Measurements from ENCODE around the gene FAM53B.
A peak's percentile ranks its signal among the peaks of the same experiment; 100 is the strongest.

The FAM53B gene

GRCh38 chr10:124688386-124688785 lies 55.8 kb downstream of the FAM53B start:
- Histone ChIP-seq H3K4me3 (no peak overlapping the region), H3K36me3 (replicated peaks) (peaks cover 6% of the 10 kb centered on the region; the same call in 1 of the 2 replicates), H3K4me1 (peaks cover 57% of the 10 kb centered on the region), H3K9me3 (no peaks in the 10 kb centered on the region), H3K27me3 (ENCODE audit: low read depth) (no peaks in the 10 kb centered on the region)
- in situ Hi-C loops (cut with MboI; ENCODE audit: low sequenced_read_pairs): no loop called here
- DNase-seq (ENCODE audit: low spot score in 2 of 2): no peak

GRCh38 chr10:124686707-124687376 lies 57.3 kb downstream of the FAM53B start:
- Histone ChIP-seq H3K4me3 (no peak overlapping the region), H3K36me3 (replicated peaks) (peaks cover 18% of the 10 kb centered on the region), H3K27me3 (ENCODE audit: low read depth) (no peaks in the 10 kb centered on the region), H3K9me3 (no peaks in the 10 kb centered on the region), H3K4me1 (peaks cover 42% of the 10 kb centered on the region)
- in situ Hi-C loops (cut with MboI; ENCODE audit: low sequenced_read_pairs): no loop called here
- DNase-seq (ENCODE audit: low spot score in 2 of 2): peak; percentile 69 to 84

DNA sequence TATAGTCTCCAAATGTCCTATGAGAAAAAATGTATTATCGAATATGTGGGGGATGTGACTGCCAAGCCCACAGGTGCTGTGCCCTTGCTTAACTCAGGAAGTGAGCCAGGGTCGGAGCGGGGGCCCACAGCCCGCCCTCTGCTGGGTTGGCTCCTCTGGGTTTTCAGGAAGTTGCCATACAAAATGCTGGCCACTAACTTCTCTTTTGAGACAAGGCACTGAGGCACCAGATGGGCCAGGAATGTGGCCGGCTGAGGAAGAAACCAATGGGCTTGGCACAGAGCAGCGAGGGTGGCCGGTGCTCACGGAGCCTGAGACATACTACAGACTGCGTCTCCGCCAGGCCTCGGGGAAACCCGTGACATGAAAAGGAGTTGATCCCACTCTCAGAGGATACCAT lies 58.9 kb downstream of the FAM53B start:
- H3K9me3 ChIP-seq: no peaks in the 10 kb centered on the region
- H3K4me1 ChIP-seq: peaks cover 27% of the 10 kb centered on the region
- H3K4me3 ChIP-seq: no peak overlapping the region
- H3K36me3 ChIP-seq (replicated peaks): peaks cover 31% of the 10 kb centered on the region
- no peak for DNase-seq (ENCODE audit: low spot score in 2 of 2)
- H3K27me3 ChIP-seq (ENCODE audit: low read depth): no peaks in the 10 kb centered on the region
- in situ Hi-C loops (cut with MboI; ENCODE audit: low sequenced_read_pairs): no loop called here

DNA sequence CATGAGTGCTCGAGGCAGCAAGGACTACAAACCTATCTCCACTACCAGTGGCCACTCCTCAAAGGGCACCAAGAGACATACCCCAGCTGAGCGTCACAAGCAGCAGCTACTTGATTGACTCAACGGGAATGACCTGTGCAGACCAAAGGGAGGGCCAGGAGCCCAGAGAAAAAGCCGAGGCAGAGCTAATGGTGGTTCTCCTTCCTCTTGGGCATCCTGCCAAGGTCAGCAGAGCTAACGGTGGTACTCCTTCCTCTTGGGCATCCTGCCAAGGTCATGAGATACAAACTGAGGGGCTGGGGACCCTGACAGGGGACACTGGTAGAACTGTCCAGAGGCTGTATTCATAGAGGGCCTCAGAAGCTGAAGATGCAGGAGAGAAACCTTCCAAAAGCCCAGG lies 60.4 kb downstream of the FAM53B start:
- Histone ChIP-seq H3K4me3 (no peak overlapping the region), H3K4me1 (peaks cover 26% of the 10 kb centered on the region), H3K27me3 (ENCODE audit: low read depth) (no peaks in the 10 kb centered on the region), H3K36me3 (replicated peaks) (peaks cover 25% of the 10 kb centered on the region), H3K9me3 (no peaks in the 10 kb centered on the region)
- in situ Hi-C loops (cut with MboI; ENCODE audit: low sequenced_read_pairs): no loop called here
- DNase-seq (ENCODE audit: low spot score in 2 of 2): no peak

DNA sequence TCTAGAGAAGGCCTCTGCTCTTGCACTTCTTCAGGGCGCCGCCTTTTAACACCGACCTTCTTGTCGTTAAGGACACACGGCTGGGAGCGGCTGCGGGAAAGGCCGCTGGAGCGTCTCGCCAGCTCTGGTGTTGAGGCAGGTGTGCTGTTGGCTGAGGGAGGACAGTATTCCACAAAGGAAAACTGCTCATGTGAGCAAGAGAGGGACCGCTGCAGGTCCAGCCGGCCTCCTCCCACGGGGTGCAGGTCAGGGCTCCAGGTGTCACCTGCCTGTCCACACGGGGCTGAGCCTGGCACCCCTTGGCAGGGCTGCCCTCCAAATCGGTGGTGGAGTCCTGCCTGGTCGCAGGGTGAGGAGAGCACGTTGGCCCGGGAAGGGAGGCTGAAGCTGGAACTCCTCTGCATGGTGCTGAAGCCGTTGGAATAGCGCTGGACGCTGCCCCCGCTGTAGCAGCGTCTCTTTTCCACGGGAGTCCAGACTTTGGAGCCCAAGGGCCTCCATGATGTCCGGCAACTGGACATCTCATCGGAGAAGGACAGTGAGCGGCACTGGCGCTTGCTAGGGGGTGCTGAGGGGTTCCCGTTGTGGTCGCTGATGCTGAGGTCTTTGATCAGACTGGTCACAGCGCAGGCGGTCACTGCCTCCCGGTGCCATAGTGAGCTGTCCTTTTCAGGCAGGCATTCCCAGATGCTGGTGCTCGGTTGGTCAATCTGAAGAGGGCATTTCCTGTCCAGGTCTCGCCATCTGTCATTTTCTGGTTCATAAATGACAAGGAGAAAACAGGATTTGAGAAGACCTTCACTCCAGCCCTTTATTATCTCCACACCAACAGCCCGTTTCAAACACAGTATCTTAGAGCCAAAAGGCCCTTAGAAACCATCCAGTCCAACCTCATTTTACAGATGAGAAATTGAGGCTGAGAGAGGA lies 62.3 kb downstream of the FAM53B start:
- Histone ChIP-seq H3K9me3 (no peaks in the 10 kb centered on the region), H3K4me3 (no peak overlapping the region), H3K27me3 (ENCODE audit: low read depth) (no peaks in the 10 kb centered on the region), H3K4me1 (peaks cover 32% of the 10 kb centered on the region), H3K36me3 (replicated peaks) (peaks cover 25% of the 10 kb centered on the region)
- DNase-seq (ENCODE audit: low spot score in 2 of 2): no peak
- in situ Hi-C loops (cut with MboI; ENCODE audit: low sequenced_read_pairs): no loop called here

GRCh38 chr10:124681091-124681490 lies 63.1 kb downstream of the FAM53B start:
- DNase-seq (ENCODE audit: low spot score in 2 of 2): no peak
- H3K4me1 ChIP-seq: peaks cover 24% of the 10 kb centered on the region
- in situ Hi-C loops (cut with MboI; ENCODE audit: low sequenced_read_pairs): no loop called here
- no peak overlapping the region for H3K4me3 ChIP-seq
- no peaks in the 10 kb centered on the region for H3K27me3 ChIP-seq (ENCODE audit: low read depth)
- no peaks in the 10 kb centered on the region for H3K9me3 ChIP-seq
- H3K36me3 ChIP-seq (replicated peaks): peaks cover 25% of the 10 kb centered on the region

DNA sequence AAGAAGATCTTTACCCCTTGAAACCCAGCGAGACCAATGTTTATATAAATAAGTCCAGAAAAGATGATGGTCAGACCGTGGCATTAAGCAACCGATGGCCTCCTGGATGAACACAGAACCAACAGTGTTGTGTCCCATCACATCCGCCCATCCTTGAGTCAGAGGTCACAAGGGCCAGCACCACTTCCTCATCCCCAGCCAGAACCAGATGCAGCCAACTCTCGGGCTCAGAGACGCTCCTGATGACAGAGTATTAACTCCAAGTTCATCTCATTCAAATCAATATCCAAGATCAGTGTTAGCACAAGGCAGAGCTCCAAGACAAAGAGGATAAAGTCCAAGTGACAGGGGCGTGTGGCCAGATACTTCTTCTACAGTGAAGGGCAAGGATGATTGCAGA lies 63.5 kb downstream of the FAM53B start:
- H3K4me3 ChIP-seq: no peak overlapping the region
- H3K27me3 ChIP-seq (ENCODE audit: low read depth): no peaks in the 10 kb centered on the region
- peaks cover 20% of the 10 kb centered on the region for H3K4me1 ChIP-seq
- in situ Hi-C loops (cut with MboI; ENCODE audit: low sequenced_read_pairs): no loop called here
- peaks cover 25% of the 10 kb centered on the region for H3K36me3 ChIP-seq (replicated peaks)
- DNase-seq (ENCODE audit: low spot score in 2 of 2): no peak
- no peaks in the 10 kb centered on the region for H3K9me3 ChIP-seq

GRCh38 chr10:124679401-124679800 lies 64.8 kb downstream of the FAM53B start:
- H3K4me3 ChIP-seq: no peak overlapping the region
- H3K9me3 ChIP-seq: no peaks in the 10 kb centered on the region
- in situ Hi-C loops (cut with MboI; ENCODE audit: low sequenced_read_pairs): loop anchor here (5.0 kb wide), 1 partner anchor 63 kb away; the partner anchor contains the start of gene FAM53B
- H3K27me3 ChIP-seq (ENCODE audit: low read depth): no peaks in the 10 kb centered on the region
- peaks cover 25% of the 10 kb centered on the region for H3K36me3 ChIP-seq (replicated peaks)
- peaks cover 17% of the 10 kb centered on the region for H3K4me1 ChIP-seq
- no peak for DNase-seq (ENCODE audit: low spot score in 2 of 2)

GRCh38 chr10:124678557-124679240 lies 65.5 kb downstream of the FAM53B start:
- peaks cover 17% of the 10 kb centered on the region for H3K4me1 ChIP-seq
- no peaks in the 10 kb centered on the region for H3K27me3 ChIP-seq (ENCODE audit: low read depth)
- H3K36me3 ChIP-seq (replicated peaks): peaks cover 25% of the 10 kb centered on the region
- no peaks in the 10 kb centered on the region for H3K9me3 ChIP-seq
- no peak for DNase-seq (ENCODE audit: low spot score in 2 of 2)
- in situ Hi-C loops (cut with MboI; ENCODE audit: low sequenced_read_pairs): loop anchor here (5.0 kb wide), 1 partner anchor 64 kb away; the partner anchor contains the start of gene FAM53B
- H3K4me3 ChIP-seq: no peak overlapping the region

DNA sequence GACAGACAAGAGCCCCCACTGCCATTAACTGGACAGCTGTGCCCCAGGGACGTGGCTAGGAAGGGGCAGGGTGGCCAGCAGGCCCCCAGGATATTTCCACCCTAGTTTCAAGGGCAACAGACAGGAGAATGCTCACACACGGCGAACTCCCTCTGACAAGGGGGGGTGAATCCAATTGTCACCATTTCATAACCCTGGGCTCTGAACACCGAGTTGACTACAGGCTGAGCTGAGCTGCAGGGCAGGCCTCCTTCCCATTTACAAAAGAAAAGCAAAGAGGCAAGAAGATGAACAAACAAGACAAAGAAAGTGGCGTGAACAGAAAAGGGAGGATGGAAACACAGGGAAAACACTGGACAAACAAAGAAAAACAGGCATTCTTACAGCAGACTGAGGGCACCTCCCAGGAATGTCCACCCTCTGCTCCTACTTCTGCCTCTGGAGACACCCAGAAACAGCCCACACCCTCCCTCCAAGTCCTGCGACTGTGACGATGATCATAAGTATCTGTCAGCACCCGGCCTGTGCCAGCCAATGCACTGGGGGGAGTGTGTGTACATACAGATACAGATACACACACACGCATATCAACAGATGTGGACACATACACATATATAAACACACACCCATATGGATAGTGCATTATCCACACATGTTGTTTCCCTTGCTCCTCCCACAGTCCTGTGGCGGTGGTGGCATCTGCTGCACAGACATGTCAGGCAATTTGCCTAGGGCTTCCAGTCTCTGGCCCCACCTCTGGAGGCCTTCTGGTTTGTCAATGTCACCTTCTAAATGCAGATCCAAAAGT lies 66.2 kb downstream of the FAM53B start:
- Histone ChIP-seq H3K4me1 (peaks cover 17% of the 10 kb centered on the region), H3K36me3 (replicated peaks) (peaks cover 25% of the 10 kb centered on the region), H3K4me3 (no peak overlapping the region), H3K27me3 (ENCODE audit: low read depth) (no peaks in the 10 kb centered on the region), H3K9me3 (no peaks in the 10 kb centered on the region)
- in situ Hi-C loops (cut with MboI; ENCODE audit: low sequenced_read_pairs): loop anchor here (5.0 kb wide), 1 partner anchor 64 kb away; the partner anchor contains the start of gene FAM53B
- peak; percentile 65 to 66 for DNase-seq (ENCODE audit: low spot score in 2 of 2)

DNA sequence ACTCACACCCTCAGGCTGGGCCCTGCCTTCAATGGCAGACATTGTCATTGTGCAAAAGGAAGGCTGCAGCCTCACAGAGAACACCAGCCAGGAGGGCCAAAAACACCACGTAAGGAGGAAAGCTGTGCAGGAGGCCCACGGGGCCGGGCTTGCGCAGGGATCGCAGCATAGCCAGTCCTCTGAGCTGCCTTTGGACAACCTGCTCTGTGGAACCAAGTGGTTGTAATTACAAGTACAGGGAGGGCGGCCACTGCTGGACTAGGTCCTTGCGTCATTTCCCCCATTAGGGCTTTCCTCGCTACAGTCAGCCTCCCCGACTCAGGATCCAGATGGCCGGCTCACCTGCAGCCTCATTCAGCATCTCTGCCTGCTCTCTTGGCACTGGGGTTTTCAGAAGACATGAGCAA lies 66.9 kb downstream of the FAM53B start:
- no peaks in the 10 kb centered on the region for H3K9me3 ChIP-seq
- peaks cover 22% of the 10 kb centered on the region for H3K4me1 ChIP-seq
- in situ Hi-C loops (cut with MboI; ENCODE audit: low sequenced_read_pairs): loop anchor here (5.0 kb wide), 1 partner anchor 65 kb away; the partner anchor contains the start of gene FAM53B
- no peaks in the 10 kb centered on the region for H3K27me3 ChIP-seq (ENCODE audit: low read depth)
- no peak for DNase-seq (ENCODE audit: low spot score in 2 of 2)
- H3K4me3 ChIP-seq: no peak overlapping the region
- H3K36me3 ChIP-seq (replicated peaks): peaks cover 18% of the 10 kb centered on the region

GRCh38 chr10:124676416-124677062 lies 67.6 kb downstream of the FAM53B start:
- Histone ChIP-seq H3K27me3 (ENCODE audit: low read depth) (no peaks in the 10 kb centered on the region), H3K4me3 (no peak overlapping the region), H3K4me1 (peaks cover 28% of the 10 kb centered on the region), H3K36me3 (replicated peaks) (peaks cover 12% of the 10 kb centered on the region), H3K9me3 (no peaks in the 10 kb centered on the region)
- in situ Hi-C loops (cut with MboI; ENCODE audit: low sequenced_read_pairs): loop anchor here (5.0 kb wide), 1 partner anchor 66 kb away; the partner anchor contains the start of gene FAM53B
- no peak for DNase-seq (ENCODE audit: low spot score in 2 of 2)

Measured in HAP-1 (cell line).